DLD1 (cell line): ENCODE data around the gene LPO.

Experiments
- in situ Hi-C: cut with HindIII; loops from 2 replicates; pipeline ENCODE4 v1.10.0; 2017; ENCODE audit warnings: low sequenced_read_pairs

LPO gene

GRCh38 chr17:58302919-58303585, 64.7 kb downstream of the LPO start:
- in situ Hi-C loops, result no loop called here

GRCh38 chr17:58303971-58304749, 65.8 kb downstream of the LPO start:
- in situ Hi-C loops, result no loop called here

DNA sequence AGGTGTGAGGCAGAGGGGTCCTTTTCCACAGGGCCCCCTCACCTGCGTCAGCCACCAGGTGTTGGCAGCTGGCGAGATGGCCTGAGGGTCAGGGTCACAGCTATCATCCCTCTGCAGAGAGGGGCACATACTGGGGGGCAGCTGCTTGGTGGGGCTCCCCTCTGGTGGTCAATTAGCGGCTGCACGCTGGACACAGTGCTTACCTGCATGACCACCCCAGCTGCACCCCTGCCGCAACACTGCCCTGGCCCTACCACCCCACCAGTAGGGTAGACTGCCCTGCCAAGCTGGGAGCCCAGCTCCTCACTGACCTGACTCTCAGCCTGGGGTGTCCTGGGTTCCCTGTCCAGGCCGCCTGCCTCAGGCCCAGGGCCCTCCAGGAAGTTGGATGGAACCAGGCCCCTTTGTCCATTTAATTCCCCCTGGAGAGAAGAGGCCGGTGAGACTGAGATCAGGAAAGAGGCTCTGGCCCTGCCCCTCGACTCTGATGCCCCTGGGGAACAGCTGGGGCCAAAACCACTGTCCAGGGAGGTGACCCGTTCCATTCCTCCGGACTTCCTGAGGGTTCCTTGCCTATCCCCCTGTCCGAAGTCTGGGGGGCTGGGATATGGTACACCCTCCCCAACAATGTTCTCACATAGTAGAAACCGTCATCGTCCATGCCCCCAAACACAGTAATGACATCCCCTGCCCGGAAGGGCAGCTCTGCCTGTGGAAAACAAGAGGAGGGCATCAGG, 66.5 kb downstream of the LPO start:
- in situ Hi-C loops, result no loop called here

DNA sequence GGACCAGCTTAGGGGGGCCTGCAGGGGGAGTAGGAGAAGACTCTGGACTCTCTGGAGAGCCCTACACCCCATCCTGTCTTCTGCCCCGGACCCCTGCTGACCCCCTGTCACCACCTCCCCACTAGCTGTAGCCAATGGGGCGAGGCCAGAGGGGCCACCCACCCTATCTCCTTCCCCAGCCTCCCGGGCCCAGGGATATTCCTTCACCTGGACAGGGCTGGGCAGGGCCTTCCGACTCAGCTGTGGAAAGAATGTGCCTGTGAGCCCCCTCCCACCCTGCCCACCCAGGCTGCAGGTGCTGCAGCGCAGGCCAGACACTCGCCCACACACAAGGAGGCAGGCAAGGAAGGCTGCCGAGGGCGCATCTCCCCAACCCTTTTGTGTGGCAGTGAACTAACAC, 67.2 kb downstream of the LPO start:
- in situ Hi-C loops, result no loop called here

GRCh38 chr17:58306131-58306951, 68.0 kb downstream of the LPO start:
- in situ Hi-C loops, result no loop called here

DNA sequence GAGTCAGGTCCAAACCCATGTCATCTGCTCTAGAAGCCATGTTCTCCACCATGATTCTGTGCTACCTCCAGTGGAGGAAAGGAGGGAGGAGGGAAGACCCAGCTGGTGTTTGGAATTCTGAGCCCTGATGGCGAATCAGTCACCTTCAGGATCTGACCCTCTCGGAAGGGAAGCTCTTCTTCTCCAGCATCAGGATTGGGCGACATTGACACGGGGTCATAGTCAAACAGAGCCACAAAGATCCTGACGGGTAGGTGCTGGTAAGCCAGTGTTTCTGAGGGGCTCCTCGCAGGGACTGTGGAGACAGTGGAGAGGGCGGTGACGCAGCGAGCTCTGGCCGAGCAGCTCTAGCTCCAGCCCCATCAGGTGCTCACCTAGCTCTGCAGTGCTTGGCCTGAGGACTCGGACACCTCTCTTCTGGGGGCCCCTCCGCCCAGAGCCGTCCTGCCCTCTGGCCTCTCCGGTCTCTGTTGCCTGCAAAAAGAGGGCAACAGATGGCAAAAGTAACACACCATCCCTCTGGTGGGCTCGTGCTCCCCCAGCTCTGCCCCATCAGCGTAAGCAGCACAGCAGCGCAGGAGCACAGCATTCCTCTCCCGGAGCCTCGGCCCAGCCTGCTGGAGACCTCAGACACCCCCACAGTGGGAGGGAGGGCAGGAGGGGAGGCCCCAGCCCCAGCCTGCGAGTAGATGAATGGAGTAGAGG, 69.2 kb downstream of the LPO start:
- in situ Hi-C loops, result no loop called here

GRCh38 chr17:58308173-58308984, 70.0 kb downstream of the LPO start:
- in situ Hi-C loops, result no loop called here

- in situ Hi-C loops, result no loop called here
Observed at GRCh38 chr17:58308985-58309917, 70.9 kb downstream of the LPO start.

DNA sequence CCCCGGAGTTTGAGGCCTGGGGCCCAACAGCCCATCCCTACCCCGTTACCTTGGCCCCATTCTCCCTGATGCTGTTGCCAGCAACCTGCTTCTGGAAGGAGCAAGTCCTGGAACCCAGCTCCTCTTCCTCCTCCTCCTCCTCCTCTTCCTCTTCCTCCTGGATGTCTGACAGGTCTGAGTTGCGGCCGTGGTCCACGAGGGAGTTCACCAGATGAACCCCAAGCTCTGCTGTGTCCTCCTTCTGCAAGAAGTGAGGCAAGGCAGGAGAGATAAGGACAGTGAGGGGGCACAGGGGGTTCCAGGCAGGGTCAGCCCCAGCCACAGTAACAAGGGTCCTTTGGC, 71.5 kb downstream of the LPO start:
- in situ Hi-C loops, result no loop called here

GRCh38 chr17:58310511-58311428, 72.4 kb downstream of the LPO start:
- in situ Hi-C loops, result no loop called here

GRCh38 chr17:58311429-58311894, 73.1 kb downstream of the LPO start:
- in situ Hi-C loops, result no loop called here

DNA sequence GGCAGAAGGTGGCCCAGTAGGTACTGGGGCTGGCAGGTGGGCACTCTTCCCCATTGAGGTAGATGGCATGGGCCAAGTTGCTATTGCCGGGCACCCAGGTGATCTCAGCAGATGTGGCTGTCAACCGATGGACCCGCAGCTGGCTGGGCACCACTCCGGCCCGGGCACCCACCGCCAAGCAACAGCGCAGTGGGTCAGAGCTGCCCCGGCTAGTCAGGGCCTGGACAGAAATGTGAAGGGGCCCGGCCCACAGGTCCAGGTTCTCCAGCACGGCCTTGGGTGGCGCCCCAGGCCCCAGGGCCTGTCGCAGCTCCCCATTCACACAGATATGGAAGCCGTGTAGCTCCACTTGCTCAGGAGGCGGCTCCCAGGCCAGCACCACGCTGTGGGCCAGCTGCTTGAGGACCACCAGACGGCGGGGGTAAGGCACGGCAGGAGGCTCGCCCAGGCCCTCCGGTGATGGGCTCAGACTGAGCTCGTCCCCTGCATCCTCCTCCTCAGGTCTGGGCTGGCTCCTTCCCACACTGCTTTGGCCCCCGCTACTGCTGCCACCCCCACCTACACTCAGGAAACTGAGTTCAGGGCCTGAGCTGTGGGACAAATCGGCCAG, 73.7 kb downstream of the LPO start:
- in situ Hi-C loops, result no loop called here

DNA sequence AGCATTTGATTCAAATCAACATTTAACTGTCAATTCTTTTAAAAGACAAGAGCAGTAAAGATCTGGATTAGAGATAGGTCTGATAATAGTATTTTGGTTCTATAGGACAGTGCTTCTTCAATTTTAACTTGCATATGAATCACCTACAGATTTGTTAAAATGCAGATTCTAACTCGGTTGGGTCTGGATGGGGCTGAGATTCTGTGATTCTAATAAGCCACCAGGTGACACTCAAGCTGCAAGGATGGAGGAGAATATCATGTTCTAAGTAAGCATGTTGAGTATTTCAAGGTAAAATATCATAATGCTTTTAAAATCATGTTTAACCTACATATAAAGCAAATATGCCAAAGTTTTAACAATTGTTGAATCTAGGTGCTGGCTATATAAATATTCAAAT, 74.4 kb downstream of the LPO start:
- in situ Hi-C loops, result no loop called here

- in situ Hi-C loops, result no loop called here
Observed at GRCh38 chr17:58313815-58314705, 75.7 kb downstream of the LPO start.

- in situ Hi-C loops, result no loop called here
Observed at GRCh38 chr17:58314706-58315015, 76.3 kb downstream of the LPO start.

DNA sequence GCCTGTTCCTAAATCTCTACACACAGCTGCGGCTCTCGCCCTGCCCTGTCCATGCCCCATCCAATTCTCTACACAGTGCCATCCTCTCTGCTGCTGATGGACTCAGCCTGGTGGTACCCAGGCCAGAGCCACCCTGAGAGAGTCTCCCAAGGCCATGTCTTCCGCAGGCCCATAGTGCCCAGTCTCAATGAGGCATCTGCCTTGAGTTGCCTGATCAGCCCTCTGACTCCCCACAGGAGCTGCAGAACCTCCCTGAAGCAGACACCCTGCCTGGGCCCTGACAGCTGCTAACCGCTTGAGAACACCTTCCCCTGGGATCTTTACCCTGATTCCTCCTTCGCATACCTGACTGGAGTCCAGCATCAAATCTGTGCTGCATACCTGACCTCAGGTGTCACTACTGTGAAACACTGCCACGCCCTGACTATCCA, 76.9 kb downstream of the LPO start:
- in situ Hi-C loops, result no loop called here
